Activated T-helper 1 cell treated with anti-CD3 and anti-CD28 coated beads, Interleukin-12 subunit alpha, Interleukin-12 subunit beta, Interleukin-2, Interleukin-4 antibody, amounts not matched to agents 30 ng/mL and 10 ng/mL and 1 ng/mL, durations not matched to agents 14 hours and 24 hours and 36 hours (primary cell): Measurements from ENCODE around the gene SYCE3. TPM values are rescaled to one million over a fixed set of nuclear protein-coding genes. Genes with fewer than 3 reads are reported as not detected.
"Not testable (repeated sequence)": the region's sequence is repeated elsewhere in the genome, so short reads cannot be mapped to it uniquely, and the experiment has no call there.

Source experiments
- DNase-seq: peaks from one replicate; pipeline ENCODE4 v3.0.0; 2021; ENCODE audit warnings: low spot score
- H3K27ac Mint-ChIP-seq: one replicate; pipeline ENCODE4 v1.8.0; 2021; ENCODE audit warnings: mild to moderate bottlenecking, mixed read lengths
- H3K27me3 Mint-ChIP-seq: one replicate; pipeline ENCODE4 v1.8.0; 2022; ENCODE audit warnings: mild to moderate bottlenecking, moderate library complexity, mixed read lengths; ENCODE audit not compliant: insufficient read depth
- H3K36me3 Mint-ChIP-seq: one replicate; pipeline ENCODE4 v1.8.0; 2021; ENCODE audit warnings: low read depth, mixed read lengths
- H3K4me1 Mint-ChIP-seq: one replicate; pipeline ENCODE4 v1.8.0; 2021; ENCODE audit warnings: low read depth, mixed read lengths
- H3K4me3 Mint-ChIP-seq: one replicate; pipeline ENCODE4 v1.8.0; 2021; ENCODE audit warnings: mild to moderate bottlenecking, moderate library complexity, mixed read lengths
- H3K9me3 Mint-ChIP-seq: one replicate; pipeline ENCODE4 v1.8.0; 2021; ENCODE audit warnings: mixed read lengths
- intact Hi-C: fragments of 100-400 bp; cut with micrococcal nuclease; formaldehyde crosslinking; loops from one replicate; pipeline ENCODE4 v1.15.1; 2024
- total RNA-seq: library from RNA; stranded (reverse); gene quantifications from 2 replicates; pipeline ENCODE4 v1.2.3, GENCODE V29; 2022

Gene SYCE3
- total RNA-seq, 1 donor from 2014 or later: 0.83 TPM

DNA sequence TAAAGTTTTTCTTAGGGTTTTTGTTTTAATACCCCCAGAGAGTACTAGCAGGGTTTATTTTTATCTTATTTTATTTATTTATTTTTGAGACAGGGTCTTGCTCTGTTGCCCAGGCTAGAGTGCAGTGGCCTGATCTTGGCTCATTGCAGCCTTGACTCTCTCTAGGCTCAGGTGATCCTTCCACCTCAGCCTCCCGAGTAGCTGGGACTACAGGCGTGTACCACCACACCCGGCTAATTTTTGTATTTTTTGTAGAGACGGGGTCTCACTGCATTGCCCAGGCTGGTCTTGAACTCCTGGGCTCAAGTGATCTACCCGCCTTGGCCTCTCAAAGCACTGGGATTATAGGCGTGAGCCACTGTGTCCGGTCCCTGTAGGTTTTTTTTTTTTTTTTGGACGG lies 42.5 kb downstream of the SYCE3 start:
- Mint-ChIP-seq H3K4me1 (peaks cover 18% of the 10 kb centered on the region), H3K36me3 (peaks cover 23% of the 10 kb centered on the region)
- intact Hi-C loops, H3K27me3 Mint-ChIP-seq, DNase-seq, H3K4me3 Mint-ChIP-seq, H3K9me3 Mint-ChIP-seq, H3K27ac Mint-ChIP-seq: not testable (repeated sequence)

DNA sequence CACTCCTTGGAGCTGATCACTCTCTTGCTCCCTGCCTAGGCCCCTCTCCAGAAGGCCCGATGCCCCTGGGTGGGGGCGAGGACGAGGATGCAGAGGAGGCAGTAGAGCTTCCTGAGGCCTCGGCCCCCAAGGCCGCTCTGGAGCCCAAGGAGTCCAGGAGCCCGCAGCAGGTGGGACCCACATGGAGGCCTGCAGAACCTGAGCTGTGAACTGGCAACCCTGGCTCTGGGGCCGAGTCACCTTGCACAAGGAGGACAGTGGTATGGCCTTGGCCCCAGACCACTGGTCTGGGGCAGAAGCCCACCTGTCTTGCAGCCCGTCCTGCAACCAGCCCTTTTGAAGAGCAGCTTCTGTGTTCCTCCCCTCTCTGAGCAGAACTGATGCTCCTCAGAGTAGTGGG lies 43.6 kb downstream of the SYCE3 start:
- intact Hi-C loops: no loop called here

DNA sequence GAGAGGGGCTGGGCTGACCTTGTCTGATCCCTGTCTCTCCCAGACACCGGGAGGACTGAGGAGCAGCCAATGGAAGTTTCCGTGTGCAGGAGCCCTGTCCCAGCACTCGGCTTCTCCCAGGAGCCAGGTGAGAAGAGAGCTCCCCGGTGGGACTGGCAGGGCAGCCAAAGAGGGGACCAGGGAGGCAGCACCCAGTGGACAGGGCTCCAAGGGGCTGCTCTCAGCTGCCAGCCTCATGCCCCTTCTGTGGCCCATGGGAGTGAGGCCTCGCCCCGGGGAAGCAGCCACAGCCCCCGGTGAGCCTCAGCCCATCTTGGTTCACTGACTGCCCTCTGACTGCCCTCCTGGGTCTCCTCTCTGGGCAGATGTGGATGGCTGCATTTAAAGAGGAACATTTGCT lies 44.1 kb downstream of the SYCE3 start:
- H3K9me3 Mint-ChIP-seq: no peaks in the 10 kb centered on the region
- H3K27ac Mint-ChIP-seq: no peak overlapping the region
- H3K4me1 Mint-ChIP-seq: peaks cover 19% of the 10 kb centered on the region
- no peaks in the 10 kb centered on the region for H3K27me3 Mint-ChIP-seq
- H3K4me3 Mint-ChIP-seq: no peak overlapping the region
- peaks cover 18% of the 10 kb centered on the region for H3K36me3 Mint-ChIP-seq
- intact Hi-C loops: no loop called here
- no peak for DNase-seq

More for the DNA sequence above, 43.6 kb downstream of the SYCE3 start:
- H3K9me3 Mint-ChIP-seq: no peaks in the 10 kb centered on the region
- no peak overlapping the region for H3K4me3 Mint-ChIP-seq
- no peaks in the 10 kb centered on the region for H3K27me3 Mint-ChIP-seq
- H3K36me3 Mint-ChIP-seq: peaks cover 18% of the 10 kb centered on the region
- no peak for DNase-seq
- peaks cover 19% of the 10 kb centered on the region for H3K4me1 Mint-ChIP-seq
- H3K27ac Mint-ChIP-seq: no peak overlapping the region

DNA sequence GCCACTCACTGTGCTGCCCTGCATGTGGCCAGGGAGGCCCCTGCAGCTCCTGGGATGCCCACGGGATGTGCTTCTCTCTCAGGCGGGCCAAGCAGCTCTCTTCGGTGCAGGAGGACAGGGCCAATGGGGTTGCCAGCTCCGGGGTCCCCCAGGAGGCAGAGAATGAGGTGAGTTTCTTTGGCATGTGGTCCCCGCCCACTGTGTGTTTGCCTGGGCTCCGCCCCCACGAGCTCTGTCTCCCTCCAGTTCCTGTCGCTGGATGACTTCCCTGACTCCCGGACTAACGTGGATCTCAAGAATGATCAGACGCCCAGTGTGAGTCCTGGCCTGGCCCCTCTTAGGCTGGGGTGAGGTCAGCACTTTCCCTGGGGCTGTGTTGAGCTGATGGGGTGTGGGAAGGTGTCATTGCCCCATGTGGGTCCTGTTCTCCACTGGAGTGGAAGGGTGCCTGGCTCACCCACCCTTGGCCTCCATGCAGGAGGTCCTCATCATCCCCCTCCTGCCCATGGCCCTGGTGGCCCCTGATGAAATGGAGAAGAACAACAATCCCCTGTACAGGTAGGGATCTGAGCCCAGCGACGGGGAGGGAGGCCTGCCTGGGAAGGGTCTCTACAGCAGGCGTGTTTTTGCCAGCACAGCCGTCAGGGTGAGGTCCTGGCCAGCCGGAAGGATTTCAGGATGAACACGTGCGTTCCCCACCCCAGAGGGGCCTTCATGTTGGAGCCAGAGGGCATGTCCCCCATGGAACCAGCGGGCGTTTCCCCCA lies 45.0 kb downstream of the SYCE3 start:
- no peaks in the 10 kb centered on the region for H3K27me3 Mint-ChIP-seq

DNA sequence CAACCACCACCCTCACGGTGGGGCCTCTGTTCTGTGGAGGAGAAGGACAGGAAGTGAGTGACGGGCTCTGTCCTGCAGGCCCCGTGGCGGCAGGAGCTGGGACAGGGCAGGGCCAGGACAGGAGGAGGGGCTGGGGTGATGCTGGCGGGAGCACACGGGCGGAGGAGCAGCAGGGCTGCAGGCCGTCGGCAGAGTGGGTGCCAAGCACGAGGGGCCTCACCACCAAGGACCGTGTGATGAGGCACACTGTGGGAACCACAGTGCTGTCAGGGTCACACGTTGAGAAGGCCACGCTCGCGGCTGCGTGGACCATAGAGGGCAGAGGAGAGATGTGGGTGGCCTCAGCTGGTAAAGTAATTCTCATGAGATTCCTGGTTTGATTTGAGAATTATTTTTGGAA lies 45.8 kb downstream of the SYCE3 start:
- H3K4me3 Mint-ChIP-seq: no peak overlapping the region
- peaks cover 24% of the 10 kb centered on the region for H3K4me1 Mint-ChIP-seq
- no peak for DNase-seq
- no peaks in the 10 kb centered on the region for H3K27me3 Mint-ChIP-seq
- intact Hi-C loops: no loop called here
- H3K9me3 Mint-ChIP-seq: no peaks in the 10 kb centered on the region
- peaks cover 23% of the 10 kb centered on the region for H3K36me3 Mint-ChIP-seq
- no peak overlapping the region for H3K27ac Mint-ChIP-seq

More for the DNA sequence above, 45.0 kb downstream of the SYCE3 start:
- Mint-ChIP-seq H3K4me3 (no peak overlapping the region), H3K4me1 (peaks cover 17% of the 10 kb centered on the region), H3K27ac (no peak overlapping the region), H3K36me3 (peaks cover 18% of the 10 kb centered on the region), H3K9me3 (no peaks in the 10 kb centered on the region)
- DNase-seq: no peak
- intact Hi-C loops: no loop called here

DNA sequence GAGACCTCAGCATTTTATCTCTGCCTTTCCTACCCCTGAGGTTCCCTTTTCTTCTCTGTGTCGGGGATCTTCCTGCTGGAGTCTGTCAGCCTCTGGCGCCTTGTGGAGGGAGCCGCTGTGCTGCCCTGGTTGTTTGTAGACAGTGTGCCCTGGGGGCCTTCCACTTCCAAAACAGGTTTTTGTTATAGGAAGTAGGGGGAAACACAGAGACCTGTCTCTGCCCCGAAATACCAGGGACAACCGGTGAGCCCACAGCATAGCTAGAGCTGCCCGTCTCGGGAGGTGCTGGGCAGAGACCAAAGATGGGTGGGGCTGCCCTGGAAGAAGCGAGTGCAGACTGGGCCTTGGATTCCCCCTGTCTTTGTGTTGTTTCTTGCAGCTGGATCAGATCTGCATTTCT lies 46.7 kb downstream of the SYCE3 start:
- no peaks in the 10 kb centered on the region for H3K27me3 Mint-ChIP-seq
- peaks cover 22% of the 10 kb centered on the region for H3K36me3 Mint-ChIP-seq
- H3K4me3 Mint-ChIP-seq: no peak overlapping the region
- no peak overlapping the region for H3K27ac Mint-ChIP-seq
- no peak for DNase-seq
- intact Hi-C loops: no loop called here
- H3K9me3 Mint-ChIP-seq: no peaks in the 10 kb centered on the region
- H3K4me1 Mint-ChIP-seq: peaks cover 24% of the 10 kb centered on the region

DNA sequence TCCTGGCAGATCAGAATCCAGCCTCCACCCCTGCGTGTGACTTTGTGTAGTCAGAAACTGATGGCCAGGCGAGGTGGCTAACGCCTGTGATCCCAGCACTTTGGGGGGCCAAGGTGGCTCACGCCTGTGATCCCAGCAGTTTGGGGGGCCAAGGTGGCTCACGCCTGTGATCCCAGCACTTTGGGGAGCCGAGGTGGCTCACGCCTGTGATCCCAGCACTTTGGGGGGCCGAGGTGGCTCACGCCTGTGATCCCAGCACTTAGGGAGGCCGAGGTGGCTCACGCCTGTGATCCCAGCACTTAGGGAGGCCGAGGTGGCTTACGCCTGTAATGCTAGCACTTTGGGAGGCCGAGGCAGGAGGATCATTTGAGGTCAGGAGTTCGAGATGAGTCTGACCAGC lies 49.5 kb downstream of the SYCE3 start:
- Mint-ChIP-seq H3K27ac (no peak overlapping the region), H3K9me3 (no peaks in the 10 kb centered on the region), H3K4me1 (peaks cover 37% of the 10 kb centered on the region), H3K36me3 (peaks cover 20% of the 10 kb centered on the region), H3K27me3 (no peaks in the 10 kb centered on the region), H3K4me3 (no peak overlapping the region)
- intact Hi-C loops: no loop called here
- DNase-seq: no peak

DNA sequence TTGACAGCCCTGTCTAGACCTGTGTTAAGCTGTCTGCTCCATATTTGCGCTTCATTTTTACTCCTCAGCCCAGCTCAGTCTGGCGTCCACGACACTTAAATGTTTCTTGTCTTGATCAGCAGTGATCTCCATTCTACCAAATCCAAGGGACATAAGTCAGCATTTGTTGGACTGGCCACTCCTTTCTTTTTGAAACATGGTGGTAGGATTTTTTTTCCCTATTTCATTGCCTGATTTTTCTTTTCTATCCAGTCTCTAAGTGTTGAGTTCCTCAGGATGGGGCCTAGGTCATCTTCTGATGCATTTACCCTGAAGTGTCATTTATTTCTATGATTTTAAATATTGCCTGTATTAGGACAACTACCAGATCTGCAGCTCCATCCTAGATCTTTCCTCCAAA lies 53.8 kb downstream of the SYCE3 start:
- Mint-ChIP-seq H3K27me3 (no peaks in the 10 kb centered on the region), H3K36me3 (peaks cover 13% of the 10 kb centered on the region), H3K9me3 (no peaks in the 10 kb centered on the region), H3K4me1 (peaks cover 24% of the 10 kb centered on the region), H3K27ac (peak overlapping the region; percentile 94), H3K4me3 (peak overlapping the region; percentile 92)
- intact Hi-C loops: loop anchor here (1.0 to 2.0 kb wide), 8 partner anchors 16 to 308 kb away; partner anchors contain the start of genes ARSA, CHKB, PPP6R2 and SCO2
- no peak for DNase-seq

DNA sequence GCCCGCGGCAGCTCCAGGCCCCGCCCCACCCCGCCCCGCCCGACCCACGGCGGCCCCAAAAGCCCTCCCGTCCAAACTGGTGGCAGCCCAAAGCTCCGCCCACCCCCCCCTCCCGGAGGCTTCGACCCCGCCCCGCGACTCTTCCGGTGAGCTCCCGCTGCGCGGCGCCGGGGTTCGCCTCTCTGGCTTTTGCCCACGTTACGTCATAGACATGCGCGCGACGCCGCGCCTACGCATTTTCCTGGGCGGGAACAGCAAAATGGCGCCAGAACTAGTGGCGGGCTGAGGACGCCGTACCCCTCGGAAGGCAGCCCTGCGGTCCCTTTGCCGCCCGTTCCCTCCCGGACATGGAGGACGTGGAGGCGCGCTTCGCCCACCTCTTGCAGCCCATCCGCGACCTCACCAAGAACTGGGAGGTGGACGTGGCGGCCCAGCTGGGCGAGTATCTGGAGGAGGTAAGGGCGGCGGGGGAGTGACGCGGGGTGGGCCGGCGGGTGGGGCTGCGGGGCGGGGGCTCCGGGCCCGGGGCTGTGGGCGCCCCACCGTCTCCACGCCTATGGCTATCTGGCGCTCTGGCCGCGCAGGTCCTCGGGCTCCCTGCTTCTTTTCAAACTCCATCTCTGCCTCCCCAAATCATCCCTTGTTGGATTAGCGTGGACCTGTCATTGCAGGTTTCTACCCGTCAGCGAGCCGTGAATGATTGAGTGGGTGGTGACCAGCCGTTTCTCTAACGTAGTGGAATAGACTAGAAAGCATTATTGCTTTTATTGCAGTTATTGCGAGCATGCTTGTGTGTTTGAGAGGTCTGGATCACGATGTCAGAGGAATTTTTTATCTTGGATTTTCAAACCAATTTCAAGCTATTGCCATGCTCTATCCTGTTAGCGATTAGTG lies 54.5 kb downstream of the SYCE3 start, which contains the start of gene NCAPH2:
TSS of gene NCAPH2 (plus strand) at position 234 of the 894 bp plus-strand sequence. CDS start at position 348, 114 bp downstream.
- intact Hi-C loops: loop anchor here (1.0 to 2.0 kb wide), 10 partner anchors 17 to 307 kb away; partner anchors contain the start of genes ADM2, ARSA, CHKB and PPP6R2
- peaks cover 13% of the 10 kb centered on the region for H3K36me3 Mint-ChIP-seq
- H3K4me1 Mint-ChIP-seq: peaks cover 24% of the 10 kb centered on the region

DNA sequence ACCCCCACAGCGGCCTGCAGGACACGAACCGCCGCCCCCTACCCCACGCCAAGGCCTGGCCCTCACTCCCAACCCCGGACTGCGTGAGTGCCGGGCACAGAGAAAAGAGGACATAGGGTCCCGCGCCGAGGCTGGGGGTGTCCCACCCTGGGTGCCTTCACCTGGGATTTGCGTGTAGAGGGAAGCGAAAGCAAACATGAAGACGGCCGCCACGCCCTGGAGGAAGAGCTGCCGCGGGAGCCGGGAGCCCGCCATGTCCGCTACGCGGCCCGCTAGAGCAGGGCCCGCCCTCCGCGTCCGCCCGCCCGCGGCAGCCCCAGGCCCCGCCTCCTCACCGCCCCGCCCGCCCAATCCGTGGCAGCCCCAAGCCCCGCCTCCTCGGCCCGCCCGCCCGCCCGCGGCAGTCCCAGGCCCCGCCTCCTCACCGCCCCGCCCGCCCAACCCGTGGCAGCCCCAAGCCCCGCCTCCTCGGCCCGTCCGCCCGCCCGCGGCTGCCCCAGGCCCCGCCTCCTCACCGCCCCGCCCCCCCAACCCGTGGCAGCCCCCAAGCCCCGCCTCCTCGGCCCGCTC lies 55.2 kb downstream of the SYCE3 start, which contains the start of gene LMF2:
TSS of gene LMF2 (minus strand) at position 282 of the 570 bp plus-strand sequence. CDS start at position 255, 27 bp downstream.
- no peaks in the 10 kb centered on the region for H3K27me3 Mint-ChIP-seq
- H3K4me1 Mint-ChIP-seq: peaks cover 18% of the 10 kb centered on the region
- DNase-seq: peak; percentile 88
- peak within 1 kb of the TSS; percentile 95 for H3K27ac Mint-ChIP-seq
- no peaks in the 10 kb centered on the region for H3K9me3 Mint-ChIP-seq
- H3K36me3 Mint-ChIP-seq: peaks cover 13% of the 10 kb centered on the region
- H3K4me3 Mint-ChIP-seq: peak within 1 kb of the TSS; percentile 96
- intact Hi-C loops: loop anchor here (1.0 kb wide), 2 partner anchors 26 to 32 kb away; partner anchors contain the start of genes ADM2 and SBF1

More for the DNA sequence above, 54.5 kb downstream of the SYCE3 start, which contains the start of gene NCAPH2:
- Mint-ChIP-seq H3K27me3 (no peaks in the 10 kb centered on the region), H3K9me3 (no peaks in the 10 kb centered on the region), H3K4me3 (peak within 1 kb of the TSS; percentile 96), H3K27ac (peak within 1 kb of the TSS; percentile 95)
- peak; percentile 97 for DNase-seq

DNA sequence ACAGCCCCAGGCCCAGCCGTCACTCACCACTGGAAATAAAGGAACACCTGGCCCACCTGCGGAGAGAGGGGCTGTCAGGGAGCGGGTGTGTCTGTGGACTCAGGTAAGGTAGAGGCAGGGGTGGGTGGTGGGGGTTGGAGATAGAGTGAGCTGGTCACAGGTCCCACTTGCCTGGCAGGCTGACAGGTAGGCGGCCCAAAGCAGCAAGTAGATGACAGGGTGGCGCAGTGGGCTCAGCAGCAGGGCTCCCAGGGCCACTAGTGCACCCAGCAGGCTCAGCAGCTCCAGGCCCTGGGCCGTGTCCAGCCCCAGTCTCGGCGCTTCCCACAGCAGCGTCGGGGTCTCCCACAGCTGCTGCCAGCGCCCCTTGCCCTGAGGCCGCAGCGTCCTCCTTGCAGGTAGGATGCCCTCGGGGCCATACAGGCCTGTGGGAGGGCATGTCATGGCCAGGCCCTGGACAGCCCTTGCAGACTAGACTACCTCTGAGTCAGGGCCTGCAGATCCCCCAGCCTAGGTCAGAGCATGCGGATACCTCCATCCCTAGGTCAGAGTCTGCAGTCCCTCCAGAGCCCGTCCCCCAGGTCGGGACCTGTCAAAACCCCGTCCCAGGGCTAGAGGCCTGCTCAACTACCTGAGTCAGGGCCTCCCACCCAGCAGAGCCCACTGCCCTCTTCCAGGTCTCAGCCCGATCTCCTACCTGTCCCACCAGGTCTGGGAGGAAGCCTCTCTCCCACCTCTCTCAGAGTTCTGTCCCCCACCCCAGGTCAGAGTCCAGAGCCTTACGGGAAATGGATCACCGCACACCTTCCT lies 55.9 kb downstream of the SYCE3 start:
- Mint-ChIP-seq H3K9me3 (no peaks in the 10 kb centered on the region), H3K27ac (peak overlapping the region; percentile 82), H3K36me3 (peaks cover 7% of the 10 kb centered on the region), H3K27me3 (no peaks in the 10 kb centered on the region), H3K4me1 (peaks cover 13% of the 10 kb centered on the region), H3K4me3 (peak overlapping the region; percentile 96)
- no peak for DNase-seq
- intact Hi-C loops: loop anchor here (1.0 kb wide), 2 partner anchors 26 to 32 kb away; partner anchors contain the start of genes ADM2 and SBF1
